Ishikawa (cell line): Measurements from ENCODE around the gene TLCD1.
A peak's percentile ranks its signal among the peaks of the same experiment; 100 is the strongest.

ENCODE experiments used
- CEBPB ChIP-seq: IDR thresholded peaks from 2 replicates; pipeline ENCODE4 v1.6.1; 2012
- CREB1 ChIP-seq: IDR thresholded peaks from 2 replicates; pipeline ENCODE4 v1.6.1; 2012; ENCODE audit warnings: low read depth
- EGR1 ChIP-seq: IDR thresholded peaks from 2 replicates; pipeline ENCODE4 v1.6.1; 2012
- EP300 ChIP-seq: IDR thresholded peaks from 2 replicates; pipeline ENCODE4 v1.6.1; 2012; ENCODE audit warnings: borderline replicate concordance
- FOXM1 ChIP-seq: IDR thresholded peaks from 2 replicates; pipeline ENCODE4 v1.6.1; 2012; ENCODE audit warnings: low read depth, borderline replicate concordance
- MAX ChIP-seq: IDR thresholded peaks from 2 replicates; pipeline ENCODE4 v1.6.1; 2012
- NFIC ChIP-seq: IDR thresholded peaks from 2 replicates; pipeline ENCODE4 v1.6.1; 2012
- RAD21 ChIP-seq: IDR thresholded peaks from 2 replicates; pipeline ENCODE4 v1.6.1; 2012; ENCODE audit warnings: low read depth
- REST ChIP-seq: IDR thresholded peaks from 2 replicates; pipeline ENCODE4 v1.6.1; 2012; ENCODE audit warnings: low read depth, mild to moderate bottlenecking
- TAF1 ChIP-seq: IDR thresholded peaks from 2 replicates; pipeline ENCODE4 v1.6.1; 2012; ENCODE audit warnings: low read depth, mild to moderate bottlenecking
- TCF12 ChIP-seq: IDR thresholded peaks from 2 replicates; pipeline ENCODE4 v1.6.1; 2012; ENCODE audit warnings: low read depth
- TEAD4 ChIP-seq: IDR thresholded peaks from 2 replicates; pipeline ENCODE4 v1.6.1; 2012
- USF1 ChIP-seq: IDR thresholded peaks from 2 replicates; pipeline ENCODE4 v1.6.1; 2012
- YY1 ChIP-seq: IDR thresholded peaks from 2 replicates; pipeline ENCODE4 v1.6.1; 2012; ENCODE audit warnings: low read depth
- ZBTB7A ChIP-seq: IDR thresholded peaks from 2 replicates; pipeline ENCODE4 v1.6.1; 2012; ENCODE audit warnings: low read depth

The TLCD1 gene

GRCh38 chr17:28740406-28741357 is 14.6 kb upstream of the TLCD1 start:
- TF ChIP-seq NFIC (no peak), MAX (no peak), YY1 (no peak), EP300 (no peak), FOXM1 (no peak), USF1 (no peak), EGR1 (no peak), TAF1 (no peak), RAD21 (no peak), CEBPB (no peak), TCF12 (no peak), CREB1 (no peak), REST (no peak), ZBTB7A (no peak), TEAD4 (no peak)

GRCh38 chr17:28738680-28739384 is 12.8 kb upstream of the TLCD1 start:
- TF ChIP-seq CEBPB, result no peak
- TF ChIP-seq TAF1, result no peak
- TF ChIP-seq TEAD4, result no peak
- no peak for TF ChIP-seq RAD21
- TF ChIP-seq YY1, result no peak
- TF ChIP-seq ZBTB7A, result no peak
- TF ChIP-seq REST, result no peak
- no peak for TF ChIP-seq FOXM1
- TF ChIP-seq USF1, result no peak
- no peak for TF ChIP-seq NFIC
- no peak for TF ChIP-seq EGR1
- TF ChIP-seq CREB1, result no peak
- TF ChIP-seq MAX, result no peak
- no peak for TF ChIP-seq EP300
- TF ChIP-seq TCF12, result no peak

GRCh38 chr17:28737770-28738679 is 12.0 kb upstream of the TLCD1 start:
- TF ChIP-seq MAX, result peak; percentile 94
- TF ChIP-seq USF1, result peak; percentile 68
- TF ChIP-seq RAD21, result no peak
- TF ChIP-seq CEBPB, result no peak
- TF ChIP-seq TCF12, result 0 out of 2 replicates have a peak, but pooled peaks have one; percentile 14

- no peak for TF ChIP-seq RAD21
- TF ChIP-seq CEBPB, result no peak
- no peak for TF ChIP-seq USF1
- no peak for TF ChIP-seq TCF12
- TF ChIP-seq YY1, result no peak
- TF ChIP-seq EGR1, result no peak
- no peak for TF ChIP-seq ZBTB7A
- no peak for TF ChIP-seq REST
- no peak for TF ChIP-seq EP300
- no peak for TF ChIP-seq TEAD4
- no peak for TF ChIP-seq MAX
- TF ChIP-seq FOXM1, result no peak
- TF ChIP-seq CREB1, result no peak
- TF ChIP-seq NFIC, result no peak
- no peak for TF ChIP-seq TAF1
These were observed 11.3 kb upstream of the TLCD1 start for GRCh38 chr17:28737316-28737715.
